OCI-M1 (cell line): ENCODE data around the gene FRMD4A.
"Not testable (repeated sequence)": the region's sequence is repeated elsewhere in the genome, so short reads cannot be mapped to it uniquely, and the experiment has no call there.

Source experiments
- DNase-seq: peaks from one replicate; lab custom pipeline; 2025; lab: John Stamatoyannopoulos, UW

Gene FRMD4A

GRCh38 chr10:14240253-14241189, 90.2 kb downstream of the FRMD4A start:
- DNase-seq, result no peak

GRCh38 chr10:14238659-14239058, 92.1 kb downstream of the FRMD4A start:
- DNase-seq, result not testable (repeated sequence)

- no peak for DNase-seq
Measured at GRCh38 chr10:14236341-14236740, 94.4 kb downstream of the FRMD4A start.

- DNase-seq, result no peak
Measured at GRCh38 chr10:14235566-14236195, 95.0 kb downstream of the FRMD4A start.

- DNase-seq, result no peak
Measured at GRCh38 chr10:14233566-14233965, 97.2 kb downstream of the FRMD4A start.

GRCh38 chr10:14228798-14229197, 101.9 kb downstream of the FRMD4A start:
- not testable (repeated sequence) for DNase-seq

- no peak for DNase-seq
Measured at GRCh38 chr10:14225379-14225778, 105.3 kb downstream of the FRMD4A start.

GRCh38 chr10:14220026-14220425, 110.7 kb downstream of the FRMD4A start:
- DNase-seq, result no peak

GRCh38 chr10:14219411-14219810, 111.3 kb downstream of the FRMD4A start:
- DNase-seq, result no peak

- DNase-seq, result no peak
Measured at GRCh38 chr10:14215641-14216040, 115.1 kb downstream of the FRMD4A start.

GRCh38 chr10:14213703-14214102, 117.0 kb downstream of the FRMD4A start:
- not testable (repeated sequence) for DNase-seq

GRCh38 chr10:14211610-14212009, 119.1 kb downstream of the FRMD4A start:
- DNase-seq, result no peak

GRCh38 chr10:14208231-14208630, 122.5 kb downstream of the FRMD4A start:
- no peak for DNase-seq

- DNase-seq, result no peak
Measured at GRCh38 chr10:14205233-14205632, 125.5 kb downstream of the FRMD4A start.

- no peak for DNase-seq
Measured at GRCh38 chr10:14200698-14201544, 129.8 kb downstream of the FRMD4A start.

- DNase-seq, result not testable (repeated sequence)
Measured at GRCh38 chr10:14199098-14199497, 131.6 kb downstream of the FRMD4A start.

GRCh38 chr10:14198078-14198477, 132.6 kb downstream of the FRMD4A start:
- DNase-seq, result no peak

- no peak for DNase-seq
Measured at GRCh38 chr10:14196113-14196512, 134.6 kb downstream of the FRMD4A start.

- no peak for DNase-seq
Measured at GRCh38 chr10:14195433-14195832, 135.3 kb downstream of the FRMD4A start.

- no peak for DNase-seq
Measured at GRCh38 chr10:14192746-14193145, 138.0 kb downstream of the FRMD4A start.

GRCh38 chr10:14191871-14192270, 138.9 kb downstream of the FRMD4A start:
- no peak for DNase-seq

- DNase-seq, result no peak
Measured at GRCh38 chr10:14191407-14191806, 139.3 kb downstream of the FRMD4A start.
